Heart left ventricle (tissue), 13 donors: Measurements from ENCODE around the gene ZNG1A.
"Not testable (repeated sequence)": the region's sequence is repeated elsewhere in the genome, so short reads cannot be mapped to it uniquely, and the experiment has no call there.

ENCODE experiments used
- CTCF ChIP-seq, 12 donors: fragments of 200-600 bp; sonication (generic) in 4 of 12; IDR thresholded peaks; one replicate each; pipeline versions ENCODE4 v1.5.0 to v1.8.0; 2018 to 2022; ENCODE audit warnings: antibody characterized with exemption in 12 of 12, mild to moderate bottlenecking in 5 of 12
- POLR2A ChIP-seq, 2 donors: fragments of 450-650 bp; IDR thresholded peaks; one replicate each; pipeline ENCODE4 v1.6.1; 2017; ENCODE audit warnings: antibody characterized with exemption in 2 of 2, mild to moderate bottlenecking in 2 of 2, moderate library complexity in 2 of 2
- donor health status: ischemic (EF 13 %, LVEDD 7.1; RV severe dilation, severe dysfunction).
- donor health status: DM: no; HTN: yes; CAD: no.
- donor health status: DM: no; HTN: no; CAD: no.
- donor health status: ischemic (EF 25% LVEDD 6.9; RV normal size, moderate dysfunction).
- donor health status: ischemic (EF 25% LVEDD 5.7; RV mildly dilated, moderate dysfunction).
- donor health status: ischemic (EF 35%, LVEDD 5.7; RV mildly dilated, moderate dysfunction).
- donor health status: nonischemic (EF 11% LVEDD 7.7; RV severe dilation, severe dysfunction).
- donor health status: DM: yes; HTN: yes; CAD: no.
- donor health status: PGD.
- donor health status: ischemic (EF 29% LVEDD 5.4; RV normal size, mild dysfunction).
- donor health status: nonischemic (EF 23%, LVEDD 6.1; RV moderate dilation, normal function).

GRCh38 chr9:73900-74525 is 104.8 kb downstream of the ZNG1A start:
- not testable (repeated sequence) for TF ChIP-seq CTCF, POLR2A (IDR thresholded peaks at IDR 0.05)
